Measurements from ENCODE around the gene FSHB. TPM values are rescaled to one million over a fixed set of nuclear protein-coding genes. Genes with fewer than 3 reads are reported as not detected.
"Not testable (repeated sequence)": the region's sequence is repeated elsewhere in the genome, so short reads cannot be mapped to it uniquely, and the experiment has no call there.

FSHB gene
- total RNA-seq: not detected in 2 replicates

DNA sequence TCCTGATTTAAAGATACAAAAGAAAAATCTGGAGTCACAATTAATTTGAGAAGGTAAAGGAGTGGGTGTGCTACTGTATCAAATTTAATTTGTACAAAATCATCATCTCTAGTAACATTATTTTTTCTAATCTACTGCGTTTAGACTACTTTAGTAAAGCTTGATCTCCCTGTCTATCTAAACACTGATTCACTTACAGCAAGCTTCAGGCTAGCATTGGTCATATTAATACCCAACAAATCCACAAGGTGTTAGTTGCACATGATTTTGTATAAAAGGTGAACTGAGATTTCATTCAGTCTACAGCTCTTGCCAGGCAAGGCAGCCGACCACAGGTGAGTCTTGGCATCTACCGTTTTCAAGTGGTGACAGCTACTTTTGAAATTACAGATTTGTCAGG lies at the start of gene FSHB:
Gene FSHB, plus strand, starts transcription at position 301 of the 400 bp plus-strand sequence. CDS start 889 bp downstream, outside the sequence.
- intact Hi-C loops (cut with micrococcal nuclease): no loop called here
- Mint-ChIP-seq H3K9me3 (no peaks in the 10 kb centered on the region), H3K36me3 (ENCODE audit: low read depth) (no peaks in the 10 kb centered on the region), H3K4me1 (ENCODE audit: low read depth) (no peaks in the 10 kb centered on the region), H3K4me3 (no peak within 1 kb of the TSS), H3K27ac (no peak within 1 kb of the TSS), H3K27me3 (ENCODE audit: insufficient read depth) (no peaks in the 10 kb centered on the region)
- no peak for DNase-seq (ENCODE audit: low spot score)

- no peak for DNase-seq (ENCODE audit: low spot score)
- intact Hi-C loops (cut with micrococcal nuclease): no loop called here
- Mint-ChIP-seq H3K4me1 (ENCODE audit: low read depth) (no peaks in the 10 kb centered on the region), H3K27me3 (ENCODE audit: insufficient read depth) (no peaks in the 10 kb centered on the region), H3K4me3 (no peak overlapping the region), H3K9me3 (no peaks in the 10 kb centered on the region), H3K27ac (no peak overlapping the region), H3K36me3 (ENCODE audit: low read depth) (no peaks in the 10 kb centered on the region)
Measured at GRCh38 chr11:30186748-30187147, 44.1 kb upstream of the FSHB start.

DNA sequence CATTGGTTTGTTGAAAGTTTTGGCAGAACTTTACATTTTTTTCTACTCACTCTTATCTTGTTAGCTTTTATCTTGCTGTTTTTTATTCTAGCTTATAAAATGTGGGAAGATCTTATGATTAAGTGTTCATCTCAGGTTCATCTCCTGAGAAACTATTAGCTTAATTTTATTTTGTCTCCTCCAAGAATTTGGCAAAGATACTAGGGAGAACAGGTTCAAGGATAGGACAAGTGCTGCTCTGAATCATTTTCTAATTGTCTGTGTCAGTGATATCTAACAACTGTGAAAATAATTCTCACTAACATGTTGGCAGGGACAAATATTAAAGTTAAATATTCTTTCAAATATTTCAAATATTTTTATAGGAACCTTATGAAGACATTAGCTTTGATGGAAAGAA lies 38.2 kb upstream of the FSHB start:
- H3K4me1 Mint-ChIP-seq (ENCODE audit: low read depth): no peaks in the 10 kb centered on the region
- no peak overlapping the region for H3K4me3 Mint-ChIP-seq
- no peaks in the 10 kb centered on the region for H3K36me3 Mint-ChIP-seq (ENCODE audit: low read depth)
- H3K27ac Mint-ChIP-seq: no peak overlapping the region
- intact Hi-C loops (cut with micrococcal nuclease): no loop called here
- no peaks in the 10 kb centered on the region for H3K27me3 Mint-ChIP-seq (ENCODE audit: insufficient read depth)
- no peaks in the 10 kb centered on the region for H3K9me3 Mint-ChIP-seq
- no peak for DNase-seq (ENCODE audit: low spot score)

GRCh38 chr11:30196400-30197206 lies 34.2 kb upstream of the FSHB start:
- intact Hi-C loops (cut with micrococcal nuclease): no loop called here
- H3K27me3 Mint-ChIP-seq (ENCODE audit: insufficient read depth): no peaks in the 10 kb centered on the region
- H3K36me3 Mint-ChIP-seq (ENCODE audit: low read depth): no peaks in the 10 kb centered on the region
- H3K9me3 Mint-ChIP-seq: no peaks in the 10 kb centered on the region
- no peak overlapping the region for H3K27ac Mint-ChIP-seq
- no peaks in the 10 kb centered on the region for H3K4me1 Mint-ChIP-seq (ENCODE audit: low read depth)
- no peak for DNase-seq (ENCODE audit: low spot score)
- H3K4me3 Mint-ChIP-seq: no peak overlapping the region

DNA sequence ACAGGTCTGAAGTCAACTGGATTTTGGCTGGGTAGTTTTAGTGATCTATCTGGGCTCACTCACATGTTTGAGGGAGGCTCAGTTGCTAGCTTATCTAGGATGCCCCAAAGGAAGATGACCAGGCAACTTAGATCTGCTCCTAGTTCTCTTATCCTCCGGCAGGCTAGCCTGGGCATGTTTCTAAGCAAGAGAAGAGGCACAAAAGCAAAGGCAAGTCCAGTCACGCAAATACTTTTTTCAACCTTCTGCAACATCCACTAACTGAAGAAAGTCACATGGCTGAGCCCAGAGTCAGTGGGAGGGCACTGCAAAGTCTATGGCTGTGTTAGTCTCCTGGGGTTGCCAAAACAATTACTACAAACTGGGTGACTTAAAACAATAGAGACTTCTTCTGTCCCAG lies 32.9 kb upstream of the FSHB start:
- intact Hi-C loops (cut with micrococcal nuclease): no loop called here
- Mint-ChIP-seq H3K9me3 (no peaks in the 10 kb centered on the region), H3K36me3 (ENCODE audit: low read depth) (no peaks in the 10 kb centered on the region), H3K4me3 (no peak overlapping the region), H3K27ac (no peak overlapping the region), H3K27me3 (ENCODE audit: insufficient read depth) (no peaks in the 10 kb centered on the region), H3K4me1 (ENCODE audit: low read depth) (no peaks in the 10 kb centered on the region)
- no peak for DNase-seq (ENCODE audit: low spot score)

DNA sequence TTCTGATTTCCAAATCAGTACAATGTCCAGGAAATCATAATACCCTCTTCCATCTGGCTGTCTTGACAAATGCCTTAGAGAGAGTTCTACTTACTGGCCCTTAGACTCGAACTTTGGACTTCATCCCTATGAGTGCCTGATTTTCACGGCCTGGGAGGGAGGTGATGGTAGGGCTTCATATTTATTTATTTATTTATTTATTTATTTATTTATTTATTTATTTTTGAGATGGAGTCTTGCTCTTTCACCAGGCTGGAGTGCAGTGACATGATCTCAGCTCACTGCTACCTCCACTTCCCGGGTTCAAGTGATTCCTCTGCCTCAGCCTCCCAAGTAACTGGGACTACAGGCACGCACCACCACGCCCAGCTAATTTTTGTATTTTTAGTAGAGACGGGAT lies 27.8 kb upstream of the FSHB start:
- DNase-seq (ENCODE audit: low spot score); intact Hi-C loops (cut with micrococcal nuclease); H3K4me1 Mint-ChIP-seq (ENCODE audit: low read depth); H3K4me3 Mint-ChIP-seq; H3K27ac Mint-ChIP-seq; H3K27me3 Mint-ChIP-seq (ENCODE audit: insufficient read depth); H3K36me3 Mint-ChIP-seq (ENCODE audit: low read depth); H3K9me3 Mint-ChIP-seq: not testable (repeated sequence)

DNA sequence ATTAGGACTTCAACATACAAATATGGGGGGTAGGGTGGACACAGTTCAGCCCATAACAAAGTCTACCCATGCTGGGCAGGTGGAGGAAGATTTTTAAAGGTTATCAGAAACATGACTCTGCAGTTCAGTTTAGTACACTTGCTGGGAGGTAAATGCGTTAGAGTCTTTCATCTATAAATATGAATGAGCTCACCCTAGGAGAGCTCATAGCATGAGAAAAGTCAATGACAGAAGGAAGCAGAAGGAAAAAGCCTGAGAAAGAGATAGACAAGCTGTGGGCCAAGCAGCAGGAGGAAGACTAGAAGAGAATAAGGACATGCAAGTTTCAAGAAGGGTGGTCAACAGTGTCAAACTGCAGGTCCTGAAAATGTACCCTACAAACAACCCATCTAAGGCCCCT lies 27.0 kb upstream of the FSHB start:
- H3K4me3 Mint-ChIP-seq: no peak overlapping the region
- H3K27ac Mint-ChIP-seq: no peak overlapping the region
- DNase-seq (ENCODE audit: low spot score): no peak
- H3K4me1 Mint-ChIP-seq (ENCODE audit: low read depth): no peaks in the 10 kb centered on the region
- no peaks in the 10 kb centered on the region for H3K36me3 Mint-ChIP-seq (ENCODE audit: low read depth)
- H3K27me3 Mint-ChIP-seq (ENCODE audit: insufficient read depth): no peaks in the 10 kb centered on the region
- intact Hi-C loops (cut with micrococcal nuclease): no loop called here
- no peaks in the 10 kb centered on the region for H3K9me3 Mint-ChIP-seq

GRCh38 chr11:30206249-30206996 lies 24.4 kb upstream of the FSHB start:
- Mint-ChIP-seq H3K9me3 (no peaks in the 10 kb centered on the region), H3K27ac (no peak overlapping the region), H3K36me3 (ENCODE audit: low read depth) (no peaks in the 10 kb centered on the region), H3K4me1 (ENCODE audit: low read depth) (no peaks in the 10 kb centered on the region), H3K27me3 (ENCODE audit: insufficient read depth) (no peaks in the 10 kb centered on the region), H3K4me3 (no peak overlapping the region)
- DNase-seq (ENCODE audit: low spot score): no peak
- intact Hi-C loops (cut with micrococcal nuclease): no loop called here

- no peaks in the 10 kb centered on the region for H3K36me3 Mint-ChIP-seq (ENCODE audit: low read depth)
- no peak for DNase-seq (ENCODE audit: low spot score)
- no peaks in the 10 kb centered on the region for H3K4me1 Mint-ChIP-seq (ENCODE audit: low read depth)
- H3K9me3 Mint-ChIP-seq: no peaks in the 10 kb centered on the region
- intact Hi-C loops (cut with micrococcal nuclease): no loop called here
- H3K4me3 Mint-ChIP-seq: no peak overlapping the region
- no peaks in the 10 kb centered on the region for H3K27me3 Mint-ChIP-seq (ENCODE audit: insufficient read depth)
- no peak overlapping the region for H3K27ac Mint-ChIP-seq
Measured at GRCh38 chr11:30210357-30210756, 20.5 kb upstream of the FSHB start.

DNA sequence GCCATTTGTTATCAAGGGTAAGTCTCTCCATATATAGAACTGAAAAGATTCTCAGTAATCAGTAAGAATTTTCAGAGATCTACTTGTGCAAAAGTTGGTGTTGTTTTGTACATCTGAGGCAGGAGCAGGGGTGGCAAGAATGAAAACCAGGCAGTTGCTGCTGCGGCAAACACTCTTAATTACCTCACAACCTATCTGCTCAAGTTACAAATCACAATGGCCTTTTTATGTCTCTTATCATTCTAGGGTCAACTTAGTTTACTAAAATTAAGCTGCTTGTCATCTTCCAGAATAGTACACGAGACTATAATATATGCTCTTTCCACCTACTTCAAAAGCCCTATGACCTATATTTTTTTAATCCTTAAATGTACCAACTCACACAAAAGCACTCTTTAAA lies 14.3 kb upstream of the FSHB start:
- Mint-ChIP-seq H3K9me3 (no peaks in the 10 kb centered on the region), H3K27ac (no peak overlapping the region), H3K4me1 (ENCODE audit: low read depth) (no peaks in the 10 kb centered on the region), H3K36me3 (ENCODE audit: low read depth) (no peaks in the 10 kb centered on the region), H3K27me3 (ENCODE audit: insufficient read depth) (no peaks in the 10 kb centered on the region), H3K4me3 (no peak overlapping the region)
- no peak for DNase-seq (ENCODE audit: low spot score)
- intact Hi-C loops (cut with micrococcal nuclease): no loop called here

- Mint-ChIP-seq H3K36me3 (ENCODE audit: low read depth) (no peaks in the 10 kb centered on the region), H3K9me3 (no peaks in the 10 kb centered on the region), H3K27ac (no peak overlapping the region), H3K4me3 (no peak overlapping the region), H3K27me3 (ENCODE audit: insufficient read depth) (no peaks in the 10 kb centered on the region), H3K4me1 (ENCODE audit: low read depth) (no peaks in the 10 kb centered on the region)
- no peak for DNase-seq (ENCODE audit: low spot score)
- intact Hi-C loops (cut with micrococcal nuclease): no loop called here
Measured at GRCh38 chr11:30218278-30218677, 12.5 kb upstream of the FSHB start.

GRCh38 chr11:30225642-30226041 lies 5.2 kb upstream of the FSHB start:
- no peaks in the 10 kb centered on the region for H3K4me1 Mint-ChIP-seq (ENCODE audit: low read depth)
- no peaks in the 10 kb centered on the region for H3K9me3 Mint-ChIP-seq
- H3K27ac Mint-ChIP-seq: no peak overlapping the region
- no peak for DNase-seq (ENCODE audit: low spot score)
- no peak overlapping the region for H3K4me3 Mint-ChIP-seq
- no peaks in the 10 kb centered on the region for H3K27me3 Mint-ChIP-seq (ENCODE audit: insufficient read depth)
- no peaks in the 10 kb centered on the region for H3K36me3 Mint-ChIP-seq (ENCODE audit: low read depth)
- intact Hi-C loops (cut with micrococcal nuclease): no loop called here

- intact Hi-C loops (cut with micrococcal nuclease): no loop called here
- H3K36me3 Mint-ChIP-seq (ENCODE audit: low read depth): no peaks in the 10 kb centered on the region
- no peak overlapping the region for H3K4me3 Mint-ChIP-seq
- no peaks in the 10 kb centered on the region for H3K27me3 Mint-ChIP-seq (ENCODE audit: insufficient read depth)
- H3K27ac Mint-ChIP-seq: no peak overlapping the region
- DNase-seq (ENCODE audit: low spot score): no peak
- no peaks in the 10 kb centered on the region for H3K9me3 Mint-ChIP-seq
- no peaks in the 10 kb centered on the region for H3K4me1 Mint-ChIP-seq (ENCODE audit: low read depth)
Measured at GRCh38 chr11:30228323-30228884, 2.4 kb upstream of the FSHB start.
